Measurements from ENCODE around the gene SLC30A4.
A peak's percentile ranks its signal among the peaks of the same experiment; 100 is the strongest.

Gene SLC30A4

DNA sequence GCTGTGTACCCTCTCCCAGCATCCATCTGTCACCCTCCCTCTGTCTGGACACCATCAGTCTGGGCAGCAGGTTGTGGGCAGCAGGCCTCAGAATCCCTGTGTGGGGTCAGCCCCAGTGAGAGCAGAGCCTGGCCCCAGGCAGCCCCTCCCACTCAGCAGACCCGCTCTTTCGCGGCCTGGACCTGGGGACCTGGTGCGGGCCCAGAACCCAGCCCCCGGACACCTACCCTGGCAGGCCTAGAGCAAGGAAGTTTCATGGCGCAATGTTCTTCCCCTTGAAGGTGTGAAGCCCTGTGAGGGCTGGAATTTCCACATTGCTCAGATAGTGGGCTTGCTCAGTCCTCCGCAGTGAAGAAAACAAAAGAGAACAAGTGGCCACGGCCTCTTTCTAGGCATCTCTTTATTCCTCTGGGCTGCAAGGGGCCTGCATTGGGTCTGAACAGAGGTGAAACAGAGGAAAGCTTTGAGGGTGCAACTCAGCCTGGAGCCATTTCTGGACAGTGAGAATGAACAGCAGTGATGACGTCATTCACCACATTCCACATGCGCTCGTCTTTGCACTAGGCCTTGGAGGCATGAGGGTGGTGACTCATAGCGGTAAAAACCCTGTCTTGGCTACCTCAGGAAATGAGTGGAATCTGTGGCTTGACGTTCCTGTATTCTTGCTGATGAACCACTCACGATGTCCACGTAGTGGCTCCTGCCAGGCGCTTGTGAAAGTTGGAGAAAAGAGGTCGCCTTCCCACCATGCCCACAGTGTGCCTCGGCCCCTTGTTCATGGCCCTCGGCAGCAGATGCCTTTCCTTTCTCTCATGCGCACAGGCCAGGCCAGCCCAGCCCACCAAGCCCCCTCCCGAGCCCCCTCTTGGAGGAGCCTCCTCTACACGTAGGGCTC lies 66.1 kb downstream of the SLC30A4 start:
- H3K4me3 ChIP-seq (ENCODE audit: low read depth, low read length) = no peak overlapping the region
- TF ChIP-seq, protein P1, sequence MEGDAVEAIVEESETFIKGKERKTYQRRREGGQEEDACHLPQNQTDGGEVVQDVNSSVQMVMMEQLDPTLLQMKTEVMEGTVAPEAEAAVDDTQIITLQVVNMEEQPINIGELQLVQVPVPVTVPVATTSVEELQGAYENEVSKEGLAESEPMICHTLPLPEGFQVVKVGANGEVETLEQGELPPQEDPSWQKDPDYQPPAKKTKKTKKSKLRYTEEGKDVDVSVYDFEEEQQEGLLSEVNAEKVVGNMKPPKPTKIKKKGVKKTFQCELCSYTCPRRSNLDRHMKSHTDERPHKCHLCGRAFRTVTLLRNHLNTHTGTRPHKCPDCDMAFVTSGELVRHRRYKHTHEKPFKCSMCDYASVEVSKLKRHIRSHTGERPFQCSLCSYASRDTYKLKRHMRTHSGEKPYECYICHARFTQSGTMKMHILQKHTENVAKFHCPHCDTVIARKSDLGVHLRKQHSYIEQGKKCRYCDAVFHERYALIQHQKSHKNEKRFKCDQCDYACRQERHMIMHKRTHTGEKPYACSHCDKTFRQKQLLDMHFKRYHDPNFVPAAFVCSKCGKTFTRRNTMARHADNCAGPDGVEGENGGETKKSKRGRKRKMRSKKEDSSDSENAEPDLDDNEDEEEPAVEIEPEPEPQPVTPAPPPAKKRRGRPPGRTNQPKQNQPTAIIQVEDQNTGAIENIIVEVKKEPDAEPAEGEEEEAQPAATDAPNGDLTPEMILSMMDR (IDR thresholded peaks at IDR 0.05; ENCODE audit: insufficient read depth, low read depth, low read length, missing control alignments) = no peak
- peak; percentile 59 for DNase-seq (ENCODE audit: low read depth)

DNA sequence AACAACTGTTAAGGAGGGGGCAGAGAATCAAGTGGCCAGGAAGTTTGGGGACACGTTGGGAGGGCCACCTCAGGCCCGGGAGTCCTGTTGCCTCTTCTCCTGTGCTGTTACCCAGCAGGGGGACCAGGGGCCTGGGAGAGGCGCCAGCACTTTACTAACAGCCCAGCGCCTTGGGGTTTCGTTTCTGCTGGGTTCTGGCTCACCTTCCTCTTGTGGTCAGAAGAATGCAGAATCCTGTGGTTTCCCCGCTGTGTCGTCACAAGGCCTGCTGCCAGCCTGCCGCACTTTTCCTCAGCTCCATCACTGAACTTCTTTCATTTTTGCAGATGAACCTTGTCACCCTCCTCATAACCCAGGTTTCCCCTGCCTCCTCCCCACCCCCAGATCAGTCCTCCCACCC lies 67.7 kb downstream of the SLC30A4 start:
- DNase-seq (ENCODE audit: low read depth) = peak; percentile 82
- no peak overlapping the region for H3K4me3 ChIP-seq (ENCODE audit: low read depth, low read length)

DNA sequence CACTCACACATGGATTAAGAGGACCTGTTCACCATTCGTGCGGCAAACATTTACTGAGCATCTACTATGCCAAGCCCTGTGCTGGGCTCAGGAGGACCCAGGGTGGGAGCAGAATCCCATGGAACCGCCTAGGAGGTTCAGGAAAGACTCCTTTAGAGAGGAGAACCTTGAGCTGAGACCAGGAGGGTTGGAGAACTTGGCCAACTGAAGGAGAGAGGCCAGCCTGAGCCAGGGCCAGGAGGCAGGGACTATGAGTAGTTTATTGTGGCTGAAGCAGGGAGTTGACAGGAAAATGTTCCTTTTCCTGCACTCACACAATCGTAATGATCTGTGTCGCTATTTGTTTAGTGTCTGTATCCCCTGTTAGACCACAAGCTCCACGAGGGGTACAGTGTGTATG lies 71.3 kb downstream of the SLC30A4 start:
- no peak for DNase-seq (ENCODE audit: low read depth)
- TF ChIP-seq, protein P1 (IDR thresholded peaks at IDR 0.05; ENCODE audit: insufficient read depth, low read depth, low read length, missing control alignments) = no peak
- no peak overlapping the region for H3K4me3 ChIP-seq (ENCODE audit: low read depth, low read length)

More for the DNA sequence above, 67.7 kb downstream of the SLC30A4 start:
- TF ChIP-seq, protein P1 (IDR thresholded peaks at IDR 0.05; ENCODE audit: insufficient read depth, low read depth, low read length, missing control alignments) = no peak

DNA sequence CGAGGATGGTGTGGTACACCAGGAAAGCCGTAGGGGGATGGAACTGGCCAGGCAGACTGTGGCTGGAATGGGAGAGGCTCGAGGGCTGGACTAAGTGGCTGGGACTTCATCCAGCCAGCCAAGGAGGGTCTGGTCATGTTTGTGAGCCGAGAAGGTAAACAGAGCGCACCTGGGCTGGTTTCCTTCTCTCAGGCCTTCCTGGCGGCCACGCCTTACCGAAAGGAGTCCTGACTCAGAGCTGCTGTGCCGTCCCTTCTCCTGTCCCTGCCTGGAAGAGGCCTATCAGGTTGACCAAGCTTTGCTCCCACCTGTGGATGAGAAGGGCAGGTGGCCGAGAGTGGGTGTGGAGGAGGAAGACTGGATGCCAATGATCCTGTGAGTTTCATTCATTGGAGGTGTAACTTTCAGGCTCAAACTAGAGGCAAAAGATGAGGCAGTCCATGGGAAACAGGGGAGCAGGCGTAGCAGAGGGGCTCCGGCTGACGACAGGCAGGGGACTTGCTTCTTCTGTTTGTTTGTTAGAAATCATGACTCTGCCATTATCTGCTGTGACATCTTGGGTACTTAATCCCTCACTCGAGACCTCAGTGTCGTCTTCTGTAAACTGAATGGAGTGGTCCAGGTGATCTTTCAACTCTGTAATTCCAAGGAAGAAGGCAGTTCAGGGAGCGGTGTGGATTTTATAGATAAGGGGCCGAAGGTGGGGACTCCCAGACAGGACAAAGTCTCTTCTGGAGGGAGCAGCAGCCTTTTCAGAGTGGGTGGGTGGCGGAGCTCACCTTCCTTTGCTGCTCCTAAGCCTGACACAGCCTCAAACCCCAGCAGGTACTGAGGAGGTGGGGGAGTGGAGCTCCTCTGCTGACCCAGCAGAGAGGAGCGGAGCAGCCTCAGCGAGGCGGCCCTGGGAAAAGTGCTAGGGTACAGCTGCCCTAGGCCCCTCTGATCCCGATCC lies 72.4 kb downstream of the SLC30A4 start:
- no peak for DNase-seq (ENCODE audit: low read depth)
- TF ChIP-seq, protein P1 (IDR thresholded peaks at IDR 0.05; ENCODE audit: insufficient read depth, low read depth, low read length, missing control alignments) = no peak
- no peak overlapping the region for H3K4me3 ChIP-seq (ENCODE audit: low read depth, low read length)

DNA sequence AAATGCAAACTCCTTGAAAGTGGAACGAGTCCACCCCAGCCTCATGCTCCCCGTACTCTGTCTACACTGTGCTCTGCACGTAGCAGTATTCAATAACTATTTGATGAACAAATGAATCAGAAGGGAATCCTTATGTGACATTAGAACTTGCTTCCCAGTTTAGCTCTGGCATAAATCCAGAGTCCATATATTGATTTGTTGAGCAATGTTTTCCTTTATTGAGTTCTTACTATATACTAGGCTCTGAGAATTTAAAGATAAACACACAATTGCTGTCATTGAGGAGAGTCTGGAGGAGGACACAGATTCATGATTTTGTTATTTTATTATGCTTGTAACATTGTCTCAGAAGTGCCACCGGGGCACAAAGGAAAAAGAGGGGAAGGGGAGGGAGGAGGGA lies 73.2 kb downstream of the SLC30A4 start:
- TF ChIP-seq, protein P1 (IDR thresholded peaks at IDR 0.05; ENCODE audit: insufficient read depth, low read depth, low read length, missing control alignments) = no peak
- DNase-seq (ENCODE audit: low read depth) = no peak
- H3K4me3 ChIP-seq (ENCODE audit: low read depth, low read length) = no peak overlapping the region

DNA sequence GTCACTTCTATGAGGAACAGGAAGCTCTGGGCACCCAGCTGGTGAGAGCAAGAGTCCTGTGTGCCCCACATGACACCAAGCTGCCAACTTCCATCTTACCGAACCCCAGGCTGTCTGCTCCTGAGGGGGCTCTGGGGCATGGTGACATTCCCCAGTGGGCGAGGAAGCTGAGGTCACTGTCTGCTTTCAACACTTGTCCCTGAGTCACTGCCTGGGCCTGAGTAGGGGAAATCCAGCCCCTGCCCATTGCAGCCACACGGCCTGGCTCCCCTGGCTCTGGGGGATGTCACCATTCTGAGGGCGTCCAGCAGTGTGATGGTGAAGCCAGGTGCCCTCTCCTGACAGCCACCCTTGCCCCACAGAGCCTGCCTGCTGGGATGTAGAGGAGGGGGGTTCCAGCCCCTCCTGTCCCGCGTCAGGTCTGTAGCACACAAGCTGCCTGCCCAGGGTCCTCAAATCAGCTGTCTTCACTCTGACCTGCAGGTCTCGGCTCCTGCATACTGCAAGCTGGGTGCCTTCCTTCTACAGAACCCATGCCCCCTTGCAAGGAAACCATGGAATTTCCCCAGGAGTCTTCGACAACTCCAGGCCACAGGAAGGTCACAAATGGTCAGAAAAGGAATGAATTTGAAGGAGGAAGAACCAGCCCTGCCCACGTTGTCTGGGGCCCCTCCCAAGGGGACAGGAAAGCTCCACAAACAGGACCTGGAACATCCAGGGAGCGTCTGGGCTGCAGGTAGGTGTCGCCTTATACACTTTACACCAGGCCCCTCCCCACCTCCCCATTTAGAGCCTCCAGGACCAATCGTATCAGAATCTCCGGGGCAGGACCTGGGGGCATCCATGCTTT lies 74.3 kb downstream of the SLC30A4 start:
- DNase-seq (ENCODE audit: low read depth) = no peak
- TF ChIP-seq, protein P1 (IDR thresholded peaks at IDR 0.05; ENCODE audit: insufficient read depth, low read depth, low read length, missing control alignments) = no peak
- no peak overlapping the region for H3K4me3 ChIP-seq (ENCODE audit: low read depth, low read length)
